Inferior parietal cortex (tissue), 1 donor: Measurements from ENCODE around the gene SEMA7A.

Experiments
- DNase-seq: peaks from one replicate; pipeline ENCODE4 v3.0.0-alpha.2; 2016; ENCODE audit errors: extremely low spot score

SEMA7A gene

DNA sequence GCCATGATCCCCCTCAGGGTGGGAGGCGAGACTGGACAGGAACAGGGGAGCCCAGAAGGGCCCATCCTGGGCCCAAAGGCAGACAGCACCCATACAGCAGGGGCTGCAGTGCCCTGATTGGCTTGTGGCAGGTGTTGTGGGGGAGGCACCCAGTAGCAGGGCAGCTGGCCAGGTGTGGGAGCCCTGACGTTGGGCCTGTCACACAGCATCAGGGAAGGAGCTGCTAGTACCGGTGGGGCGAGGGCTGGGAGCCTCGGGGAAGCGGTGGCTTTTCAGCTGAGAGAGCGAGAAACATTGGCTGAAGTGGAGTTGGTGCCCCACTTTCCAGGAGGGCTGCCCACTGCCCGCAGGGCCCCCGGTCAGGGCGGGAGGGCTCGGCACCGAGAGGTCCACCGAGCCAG, 46.6 kb downstream of the SEMA7A start:
- no peak for DNase-seq

DNA sequence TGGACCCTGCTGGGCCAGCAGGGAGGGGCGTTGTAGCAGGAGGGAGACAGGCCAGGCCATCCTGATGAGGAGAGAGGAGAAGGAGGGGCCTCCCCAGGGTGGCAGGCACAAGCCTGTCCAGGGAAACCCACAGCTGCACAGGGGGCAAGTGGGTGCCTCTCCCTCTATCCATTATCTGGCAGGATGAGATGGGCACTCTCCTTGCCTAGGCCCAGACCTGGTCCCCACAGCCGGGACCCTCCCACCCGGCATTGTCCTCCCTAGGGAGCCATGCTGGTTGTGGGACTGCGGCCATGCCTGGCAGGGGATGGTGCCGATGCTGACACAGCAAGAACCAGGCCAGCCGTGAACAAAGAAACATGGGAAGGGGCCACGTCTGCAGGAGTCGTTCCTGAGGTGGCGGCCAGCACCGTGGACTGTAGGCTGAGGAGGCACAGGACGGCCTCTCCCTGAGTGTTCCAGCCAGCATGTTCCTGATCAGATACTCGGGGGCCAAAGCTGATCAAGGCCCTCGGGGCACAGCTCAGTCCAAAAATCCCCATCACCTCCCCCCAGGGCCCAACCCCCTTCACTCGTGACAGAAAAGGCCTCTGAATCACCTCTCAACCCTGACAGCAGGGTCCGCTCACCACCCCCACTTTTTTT, 47.1 kb downstream of the SEMA7A start:
- no peak for DNase-seq

DNA sequence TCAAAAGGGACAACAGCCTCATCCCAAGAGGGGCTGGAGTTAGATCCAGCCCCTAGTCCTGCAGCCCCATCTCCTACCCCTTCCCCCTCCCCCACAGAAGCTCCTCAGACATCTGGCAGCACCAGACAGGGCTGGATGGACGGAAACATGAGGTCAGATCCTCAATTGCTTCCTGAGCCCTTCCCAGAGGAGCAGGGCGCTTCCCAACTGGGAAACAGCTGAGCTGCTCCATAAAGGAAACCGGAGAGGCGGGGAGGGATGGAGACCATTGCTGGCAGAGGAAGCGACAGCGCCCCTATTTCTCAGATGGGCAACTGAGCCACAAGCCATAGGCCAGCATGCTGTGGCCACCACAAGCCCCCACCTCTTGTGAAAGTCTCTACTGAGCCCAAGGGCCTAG, 48.0 kb downstream of the SEMA7A start:
- DNase-seq: no peak

DNA sequence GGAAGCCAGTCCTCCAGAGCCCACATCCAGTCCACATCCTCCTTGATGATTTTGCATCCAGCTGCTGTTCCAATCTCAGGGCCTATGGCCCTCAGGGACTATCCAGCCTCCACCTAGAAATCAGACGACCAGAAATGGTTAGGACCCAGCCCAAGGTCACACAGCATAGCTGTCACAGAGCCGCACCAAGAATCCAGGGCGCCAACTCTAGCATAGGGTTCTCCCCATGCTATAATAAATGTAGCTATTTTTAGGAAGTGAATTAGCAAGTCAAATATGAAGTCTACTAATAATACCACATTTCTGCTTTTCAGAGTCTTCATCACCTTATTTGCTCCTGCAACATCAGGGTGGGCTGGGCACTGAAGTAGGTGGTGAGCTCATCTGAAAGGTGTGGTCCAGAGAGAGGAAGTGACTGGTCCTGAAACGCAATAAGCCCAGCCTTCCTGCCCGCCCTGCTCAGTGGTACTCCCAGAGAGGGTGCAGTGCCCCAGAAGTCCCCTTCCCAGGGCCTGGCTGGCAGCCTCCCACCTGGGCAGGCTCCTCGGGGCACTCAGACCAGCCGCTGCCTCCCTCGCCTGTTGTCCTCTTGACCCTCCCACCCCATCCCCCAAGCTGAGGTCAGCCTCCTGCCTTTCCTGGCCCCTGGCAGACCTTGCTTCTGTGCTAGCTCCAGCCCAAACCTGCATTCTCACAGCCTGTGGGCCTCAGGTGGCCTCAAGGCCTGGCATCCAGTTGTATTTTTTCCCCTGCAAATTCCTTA, 48.7 kb downstream of the SEMA7A start:
- DNase-seq: no peak

DNA sequence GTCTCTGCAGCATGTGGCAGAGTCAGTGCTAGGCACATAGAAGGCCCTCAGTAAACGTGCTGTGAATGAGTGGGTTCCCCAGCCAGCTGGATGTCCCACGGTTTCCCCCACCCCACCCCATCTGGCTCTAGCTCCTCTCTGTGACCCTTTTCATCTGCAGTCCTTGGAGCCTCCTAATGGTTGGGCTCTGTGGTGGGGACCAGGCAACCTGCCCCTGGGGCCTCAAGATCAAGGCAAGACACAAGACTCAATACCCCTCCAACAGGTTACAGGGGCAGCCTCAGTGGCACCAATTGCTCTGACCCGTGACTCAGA, 49.2 kb downstream of the SEMA7A start:
- DNase-seq: no peak

DNA sequence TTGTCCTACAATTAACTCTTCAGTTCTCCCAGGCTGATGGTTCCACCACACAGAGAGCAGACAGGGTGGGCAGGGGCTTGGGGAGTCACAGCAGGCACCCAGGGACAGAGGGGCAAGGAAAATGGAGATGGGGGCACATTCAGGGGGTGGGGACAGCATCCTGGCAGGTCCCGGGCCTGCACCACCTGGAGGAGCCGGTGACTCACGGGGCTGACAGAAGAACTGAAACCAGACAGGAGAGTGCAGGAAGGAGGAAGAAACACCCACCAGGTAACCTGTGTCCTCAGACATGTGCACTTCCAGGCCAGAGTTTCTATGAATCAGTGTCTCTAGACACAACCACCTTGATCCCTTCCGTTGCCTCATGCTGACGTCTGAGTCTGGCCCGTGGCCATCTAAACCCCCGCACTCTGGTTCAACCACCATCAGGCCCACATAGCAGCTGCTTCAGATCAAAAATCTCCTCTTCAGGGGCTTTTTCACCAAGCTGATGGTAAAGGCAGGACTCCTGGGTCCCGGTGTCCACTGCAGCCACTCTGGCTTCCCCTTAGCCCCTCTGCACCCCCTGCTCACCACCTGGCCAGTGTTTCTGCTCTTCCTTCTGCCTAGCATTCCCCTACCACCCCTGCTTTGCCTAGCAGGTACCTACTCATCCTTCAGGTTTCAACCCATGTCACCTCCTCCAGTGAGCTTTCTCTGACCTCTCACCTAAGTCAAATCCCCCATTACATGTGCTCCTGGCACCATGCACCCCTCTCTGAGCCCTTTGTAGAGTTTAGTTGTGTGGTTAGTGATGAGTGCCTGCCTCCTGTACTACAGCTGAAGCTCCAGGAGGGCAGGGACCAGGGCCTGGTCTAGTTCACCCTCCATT, 49.8 kb downstream of the SEMA7A start:
- DNase-seq: no peak

DNA sequence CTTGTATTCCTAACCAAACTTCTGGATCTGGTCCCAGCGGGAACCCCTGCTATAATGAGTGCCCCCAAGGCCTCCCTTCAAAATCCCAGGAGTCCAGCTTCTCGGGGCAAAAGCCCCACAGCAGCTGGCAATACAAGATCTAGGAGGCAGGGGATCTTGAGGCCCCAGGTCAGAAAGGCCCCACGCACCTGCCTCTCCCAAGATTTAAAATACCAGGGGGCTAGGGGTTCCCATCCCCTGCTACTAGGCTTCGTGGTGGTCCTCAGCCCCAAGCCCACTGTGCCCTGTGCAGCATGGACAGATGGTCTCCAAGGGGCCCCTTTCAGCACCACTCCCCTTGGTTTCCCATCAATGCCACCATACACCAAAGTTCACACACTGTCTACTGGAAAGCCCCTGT, 50.5 kb downstream of the SEMA7A start:
- DNase-seq: no peak

DNA sequence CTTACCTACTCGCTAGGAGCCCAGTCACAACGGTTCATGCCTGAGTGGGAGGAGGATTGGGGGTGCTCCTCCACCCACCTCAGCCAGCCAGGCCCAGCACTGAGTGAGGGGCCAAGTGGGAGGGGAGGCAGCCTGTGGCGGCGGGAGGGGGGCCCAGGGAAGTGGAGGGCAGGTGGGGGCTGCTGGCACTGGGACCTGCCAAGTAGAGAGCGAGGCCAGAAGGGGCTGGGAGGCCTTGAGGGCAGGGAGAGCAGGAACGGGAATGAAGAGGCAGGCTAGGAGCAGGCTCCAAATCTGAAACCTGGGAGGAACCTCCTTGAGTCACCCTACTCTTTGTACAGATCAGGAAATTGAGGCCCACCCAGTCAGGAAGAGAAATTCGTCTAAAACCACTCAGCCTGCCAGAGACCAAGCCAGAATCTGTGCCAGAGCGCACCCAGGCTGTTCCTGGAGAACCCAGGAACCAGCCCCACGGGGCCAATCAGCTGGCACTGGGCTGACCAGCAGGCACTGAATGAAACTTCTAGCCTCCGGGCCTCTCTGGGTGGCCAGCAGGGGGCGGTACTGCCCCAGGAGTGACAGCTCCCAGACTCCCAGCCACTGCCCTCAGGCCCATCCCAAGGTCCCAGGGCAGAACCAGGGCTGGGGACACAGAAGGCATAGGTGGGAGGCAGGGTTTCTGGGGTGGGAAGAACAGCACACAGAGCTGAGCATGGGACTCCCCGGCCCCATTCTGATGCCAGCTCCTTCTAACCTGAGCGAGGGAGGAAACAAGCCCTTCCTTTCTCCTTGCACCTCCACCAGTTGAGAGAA, 51.5 kb downstream of the SEMA7A start:
- DNase-seq: peak; percentile 90

DNA sequence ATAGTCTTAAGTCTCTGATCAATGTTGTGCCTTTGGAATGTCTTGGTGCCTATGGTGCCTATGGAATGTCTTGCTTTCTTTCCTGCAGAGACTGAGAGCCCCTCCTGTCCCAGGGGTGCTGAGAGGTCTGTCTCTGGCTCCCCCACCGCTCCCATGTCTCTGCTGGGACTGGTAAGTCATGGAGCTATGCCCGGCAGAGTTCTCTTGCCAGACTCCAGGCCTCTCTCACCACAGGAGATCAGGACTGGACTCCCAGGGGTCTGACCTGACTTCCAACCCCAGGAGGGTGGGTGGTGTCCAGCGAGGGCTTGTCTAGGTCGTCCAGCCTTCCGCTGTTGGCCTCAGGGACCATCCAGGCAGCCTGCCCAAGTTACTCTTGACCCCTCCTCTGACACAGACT, 52.3 kb downstream of the SEMA7A start:
- no peak for DNase-seq

DNA sequence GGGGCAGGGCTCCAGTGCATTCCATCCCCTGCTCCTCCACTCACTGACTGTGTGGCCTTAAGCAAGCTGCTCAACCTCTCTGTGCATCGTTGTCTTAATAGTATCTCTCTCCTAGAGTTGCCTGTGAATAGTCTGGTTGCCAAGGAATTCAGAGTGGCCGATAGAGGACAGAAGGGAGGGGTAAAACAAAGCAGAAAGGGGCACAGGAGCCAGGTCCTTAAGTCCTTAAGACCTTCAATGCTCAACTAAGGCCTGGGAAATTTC, 52.6 kb downstream of the SEMA7A start:
- no peak for DNase-seq

DNA sequence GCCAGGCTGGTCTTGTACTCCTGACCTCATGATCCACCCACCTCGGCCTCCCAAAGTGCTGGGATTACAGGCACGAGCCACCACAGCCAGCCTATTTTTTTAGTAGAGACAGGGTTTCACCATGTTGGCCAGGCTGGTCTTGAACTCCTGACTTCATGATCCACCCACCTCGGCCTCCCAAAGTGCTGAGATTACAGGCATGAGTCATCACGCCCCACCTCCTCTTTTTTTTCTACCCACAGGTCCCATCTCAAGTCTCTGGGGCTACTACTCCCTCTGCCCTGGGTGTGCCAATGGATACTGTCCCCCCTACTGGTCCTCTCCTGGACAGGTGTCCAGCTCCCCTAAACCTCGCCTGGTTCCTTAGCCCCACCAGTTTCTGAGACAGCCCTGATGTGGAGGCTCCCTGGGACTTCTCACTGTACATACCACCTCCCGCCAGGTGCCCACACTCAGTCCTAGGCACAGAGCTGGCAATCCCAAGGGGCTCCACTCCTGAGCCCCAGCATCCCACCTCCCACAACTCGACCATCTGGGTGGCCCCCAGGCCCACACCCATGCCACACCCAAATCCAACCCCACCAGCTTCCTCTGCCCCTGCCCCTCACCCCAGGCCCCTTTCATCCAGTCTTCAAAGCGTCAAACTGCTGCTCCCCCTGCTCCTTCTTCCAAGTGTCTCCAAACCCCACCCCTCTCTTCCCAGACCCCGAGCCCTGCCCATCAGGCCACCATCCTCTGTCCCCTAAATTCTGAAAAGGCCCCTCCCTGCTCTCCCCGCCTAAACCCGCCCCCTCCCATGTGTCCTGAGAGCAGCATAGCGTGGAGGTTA, 53.2 kb downstream of the SEMA7A start:
- DNase-seq: no peak

DNA sequence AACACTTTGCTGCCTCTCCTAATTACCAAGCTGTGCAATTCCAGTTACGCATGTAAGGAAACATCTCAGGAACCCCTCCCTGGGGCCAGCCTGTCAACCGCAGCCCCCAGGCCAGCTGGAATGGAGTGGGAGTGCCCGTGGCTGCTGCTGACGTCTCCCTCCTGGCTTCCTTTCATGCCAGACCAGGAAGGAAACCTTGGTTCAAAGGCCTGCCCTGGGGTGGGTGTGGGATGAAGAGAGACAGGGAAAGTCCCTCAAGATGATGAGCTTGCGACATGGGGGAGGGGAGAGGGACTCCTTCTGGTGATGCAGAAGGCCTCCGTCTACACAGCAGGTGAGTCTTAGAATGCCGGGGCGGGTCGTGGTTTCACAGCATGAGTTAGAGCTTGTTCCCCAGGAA, 54.9 kb downstream of the SEMA7A start:
- no peak for DNase-seq

DNA sequence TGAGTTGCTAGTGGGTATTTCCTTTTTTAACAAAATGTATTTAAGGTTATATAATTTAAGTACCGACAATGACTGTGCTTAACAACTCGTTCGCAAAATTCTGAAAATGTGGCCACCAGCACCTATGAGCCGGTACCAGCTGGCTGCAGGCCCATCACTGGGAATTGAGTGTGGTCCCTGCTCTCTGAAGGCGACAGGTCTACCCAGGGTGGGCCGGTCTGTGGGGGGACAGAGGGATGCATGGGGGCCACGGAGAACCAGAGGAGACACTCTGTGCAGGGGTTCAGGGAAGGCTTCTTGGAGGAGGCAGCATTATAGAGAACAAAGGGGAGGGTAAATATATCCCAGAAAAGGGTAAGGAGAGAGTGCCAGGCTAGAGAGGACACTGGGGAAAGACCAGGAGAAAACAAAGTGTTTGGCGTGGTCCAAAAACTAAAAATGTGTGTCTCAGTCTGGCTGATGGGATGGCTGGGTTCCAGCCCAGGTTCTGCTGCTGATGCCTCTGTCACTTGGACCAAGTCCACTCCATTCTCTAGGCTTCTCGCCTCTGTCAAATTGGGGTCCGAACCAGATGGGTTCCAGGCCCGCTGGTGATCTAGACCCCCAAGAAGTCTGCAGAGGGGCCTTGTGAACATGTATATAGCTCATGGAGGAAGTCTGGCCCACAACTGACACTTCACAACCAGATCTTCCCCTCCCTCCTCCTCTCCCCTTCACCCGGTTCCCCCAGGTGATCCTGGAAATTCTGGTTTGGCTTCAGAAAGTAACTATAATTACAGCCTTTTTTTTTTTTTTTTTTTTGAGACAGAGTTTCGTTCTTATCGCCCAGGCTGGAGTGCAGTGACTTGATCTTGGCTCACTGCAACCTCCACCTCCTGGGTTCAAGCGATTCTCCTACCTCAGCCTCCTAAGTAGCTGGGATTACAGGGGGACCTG, 55.7 kb downstream of the SEMA7A start:
- no peak for DNase-seq

DNA sequence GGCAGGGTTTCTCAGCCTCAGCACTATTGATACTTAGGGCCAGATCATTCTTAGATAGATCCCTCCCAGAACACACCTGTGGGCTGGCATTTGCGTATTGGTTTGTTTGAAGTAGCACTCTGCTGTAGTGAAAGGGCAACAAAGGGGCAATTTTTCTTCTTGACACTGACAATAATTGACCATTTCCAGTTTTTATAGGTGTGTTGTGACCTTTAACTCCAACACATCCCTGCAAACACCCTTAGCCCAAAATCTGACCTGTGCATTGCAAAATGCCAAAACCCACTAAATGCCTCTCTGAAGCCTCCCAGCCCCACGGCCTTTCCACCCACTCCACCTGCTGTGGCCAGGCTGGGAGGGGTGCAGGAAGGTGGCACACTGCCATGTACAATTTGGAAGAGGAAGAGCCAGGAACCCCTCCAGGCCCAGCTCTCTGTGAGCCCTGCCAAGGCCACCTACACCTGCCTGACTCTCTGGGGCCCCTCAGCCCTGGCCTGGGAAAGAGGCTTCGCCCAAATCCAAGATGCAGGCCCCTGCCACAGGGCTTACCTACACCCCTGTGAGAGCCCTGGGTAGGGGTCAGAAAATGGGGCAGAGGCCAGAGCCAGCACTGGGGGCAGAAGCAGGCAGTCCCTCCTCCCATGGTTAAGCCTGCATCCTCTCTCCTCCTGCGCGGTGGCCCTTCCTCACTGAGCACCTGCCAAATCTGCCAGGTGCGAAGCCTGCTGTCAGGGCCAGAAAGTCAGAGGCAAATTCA, 56.8 kb downstream of the SEMA7A start:
- no peak for DNase-seq

DNA sequence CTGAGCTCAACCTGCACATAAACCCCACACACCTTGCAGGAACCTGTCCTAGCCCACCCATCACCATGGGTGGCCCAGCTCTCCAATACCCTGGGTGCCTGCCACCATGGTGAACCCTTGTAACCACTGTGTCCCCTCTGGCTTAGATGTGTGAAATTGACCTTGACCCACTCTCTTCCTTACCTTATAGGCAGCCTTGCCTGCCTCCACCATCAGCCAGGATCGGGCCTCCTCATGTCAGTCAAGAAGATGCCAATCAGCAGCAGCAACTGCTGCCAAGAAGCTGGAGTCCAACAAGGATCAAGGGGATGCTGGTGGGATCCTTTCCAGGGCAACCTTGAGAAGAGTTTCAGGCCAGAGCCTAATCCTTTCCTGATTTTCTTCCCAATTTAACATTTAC, 57.5 kb downstream of the SEMA7A start:
- DNase-seq: no peak

DNA sequence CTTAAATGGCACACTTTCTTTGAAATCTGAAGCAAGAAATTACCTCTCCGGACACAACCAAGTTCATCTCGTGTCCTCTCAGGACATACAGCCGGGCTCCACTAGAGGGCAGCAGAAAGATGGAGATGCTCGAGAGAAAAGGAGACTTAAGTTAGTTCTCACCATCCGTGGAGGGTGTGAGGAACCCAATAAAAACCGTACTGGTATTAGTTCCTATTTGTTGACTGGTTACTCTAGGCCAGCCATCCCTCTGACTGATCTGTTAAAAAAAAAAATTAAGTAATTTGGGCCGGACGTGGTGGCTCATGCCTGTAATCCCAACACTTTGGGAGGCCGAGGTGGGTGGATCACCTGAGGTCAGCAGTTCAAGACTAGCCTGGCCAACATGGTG, 58.5 kb downstream of the SEMA7A start:
- DNase-seq: peak; percentile 92

DNA sequence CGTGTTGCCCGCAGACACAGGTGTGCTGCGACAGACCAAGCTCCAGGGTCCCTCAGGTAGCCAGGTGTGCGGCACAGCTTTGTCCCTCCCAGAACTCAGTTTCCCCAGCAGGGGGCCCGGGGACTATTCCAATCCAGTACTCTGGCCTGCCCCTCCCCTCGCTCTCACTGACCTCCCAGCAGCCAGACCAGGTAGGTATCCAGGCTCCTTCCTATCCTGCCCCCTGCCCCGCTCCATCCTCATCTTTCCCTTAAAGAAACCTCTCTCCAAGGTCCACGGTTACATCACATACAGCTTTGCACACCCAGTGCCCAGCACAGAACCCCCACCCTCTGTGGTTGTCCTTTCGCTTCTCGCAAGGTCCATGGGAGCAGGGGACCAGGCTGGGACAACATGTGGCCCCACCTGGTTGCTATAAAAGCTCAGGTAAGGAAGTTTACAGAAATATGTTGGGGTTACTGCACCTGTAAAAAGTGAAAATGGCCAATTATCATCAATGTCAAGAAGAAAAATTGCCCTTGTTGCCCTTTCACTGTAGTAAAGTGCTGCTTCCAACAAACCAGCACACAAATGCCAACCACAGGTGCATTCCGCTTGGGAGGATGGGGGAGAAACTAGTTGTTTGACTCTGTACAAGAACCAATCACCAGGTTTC, 59.0 kb downstream of the SEMA7A start:
- DNase-seq: no peak

DNA sequence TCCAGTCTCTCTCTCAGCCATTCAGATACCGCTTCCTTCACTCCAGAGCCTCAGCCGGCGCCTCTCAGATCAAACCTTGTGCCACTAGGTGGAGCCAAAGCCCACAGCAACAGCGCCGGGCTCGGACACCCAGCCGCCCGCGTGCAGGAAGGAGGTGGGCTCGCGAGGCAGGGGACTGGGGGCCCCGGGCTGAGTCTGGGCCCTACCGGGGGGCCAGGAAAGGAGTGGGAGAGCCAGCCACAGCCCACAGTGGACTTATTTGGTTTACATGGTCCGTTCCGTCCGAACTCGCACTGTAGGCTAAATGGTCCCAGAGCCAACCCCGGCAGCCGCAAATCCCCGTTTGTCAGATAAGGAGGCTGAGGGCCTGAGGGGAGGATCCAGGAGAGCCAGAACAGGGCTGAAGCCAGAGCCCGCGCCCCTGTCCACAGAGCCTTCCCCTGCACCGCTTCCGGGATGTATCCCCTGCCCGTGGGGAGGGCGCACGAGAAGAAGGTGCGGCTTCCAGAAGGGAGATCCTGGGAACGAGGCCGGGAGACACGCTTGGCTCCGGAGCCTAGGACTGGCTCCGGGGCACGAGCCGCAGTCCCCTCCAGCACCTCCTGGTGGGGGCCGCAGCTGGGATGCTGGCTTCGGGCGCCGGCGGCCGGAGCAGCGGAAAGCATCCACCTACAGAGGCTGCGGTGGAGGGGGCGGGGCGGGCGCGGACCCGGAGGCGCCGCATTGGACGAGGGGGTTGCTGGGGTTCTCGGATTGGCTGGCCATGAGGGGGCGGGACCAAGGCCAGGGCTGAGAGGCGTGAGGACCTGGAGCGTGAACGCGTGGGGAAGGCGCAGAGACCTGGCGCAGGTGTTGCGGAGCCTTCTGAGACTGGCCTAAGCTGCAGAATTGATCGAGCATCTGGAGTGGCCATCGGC, 59.8 kb downstream of the SEMA7A start:
- peak; percentile 91 for DNase-seq
